C4-2B (cell line): ENCODE results near the gene PDE1A.

Experiments used
- ZFX ChIP-seq: fragments of 450-650 bp; IDR thresholded peaks from 2 replicates; pipeline ENCODE4 v1.6.1; 2017
- TF ChIP-seq, protein P1 (sequence below): fragments of 450-650 bp; conservative IDR thresholded peaks from 2 replicates; pipeline ENCODE4 v1.5.1; 2017; ENCODE audit warnings: mild to moderate bottlenecking

DNA sequence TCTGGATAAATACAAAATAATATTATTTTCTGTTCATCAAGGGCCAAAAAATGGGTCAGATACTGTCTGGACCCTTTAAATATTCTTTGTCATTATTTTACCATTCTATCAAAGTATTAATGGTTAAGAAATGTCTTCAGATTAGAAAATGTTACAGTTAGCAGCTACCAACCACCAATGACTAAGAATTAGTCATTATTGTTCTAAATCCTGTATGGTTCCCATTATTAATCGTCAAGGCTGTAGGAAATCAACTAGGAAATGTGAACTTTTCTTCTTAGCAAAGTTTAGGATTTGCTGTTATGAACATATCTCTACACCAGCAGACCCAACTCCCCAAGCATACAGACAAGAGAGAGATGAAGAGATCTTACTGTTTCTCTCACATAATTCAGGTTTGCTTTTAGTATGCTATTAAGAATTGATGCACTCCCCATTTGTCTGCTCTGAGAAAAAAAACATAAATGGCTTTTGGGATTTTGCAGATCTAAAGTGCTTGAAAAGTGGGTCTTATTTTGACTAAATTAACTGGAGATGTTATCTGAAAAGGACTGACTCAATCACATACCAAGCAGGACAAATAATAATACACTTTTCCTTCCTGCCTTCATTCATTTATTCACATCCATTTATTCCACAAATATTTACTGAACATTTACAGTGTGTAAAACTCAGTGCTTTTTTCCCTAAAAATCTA lies 293.5 kb downstream of the PDE1A start:
- TF ChIP-seq, protein P1, sequence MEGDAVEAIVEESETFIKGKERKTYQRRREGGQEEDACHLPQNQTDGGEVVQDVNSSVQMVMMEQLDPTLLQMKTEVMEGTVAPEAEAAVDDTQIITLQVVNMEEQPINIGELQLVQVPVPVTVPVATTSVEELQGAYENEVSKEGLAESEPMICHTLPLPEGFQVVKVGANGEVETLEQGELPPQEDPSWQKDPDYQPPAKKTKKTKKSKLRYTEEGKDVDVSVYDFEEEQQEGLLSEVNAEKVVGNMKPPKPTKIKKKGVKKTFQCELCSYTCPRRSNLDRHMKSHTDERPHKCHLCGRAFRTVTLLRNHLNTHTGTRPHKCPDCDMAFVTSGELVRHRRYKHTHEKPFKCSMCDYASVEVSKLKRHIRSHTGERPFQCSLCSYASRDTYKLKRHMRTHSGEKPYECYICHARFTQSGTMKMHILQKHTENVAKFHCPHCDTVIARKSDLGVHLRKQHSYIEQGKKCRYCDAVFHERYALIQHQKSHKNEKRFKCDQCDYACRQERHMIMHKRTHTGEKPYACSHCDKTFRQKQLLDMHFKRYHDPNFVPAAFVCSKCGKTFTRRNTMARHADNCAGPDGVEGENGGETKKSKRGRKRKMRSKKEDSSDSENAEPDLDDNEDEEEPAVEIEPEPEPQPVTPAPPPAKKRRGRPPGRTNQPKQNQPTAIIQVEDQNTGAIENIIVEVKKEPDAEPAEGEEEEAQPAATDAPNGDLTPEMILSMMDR = no peak
- no peak for TF ChIP-seq ZFX
